ENCODE data around the gene PADI1.

DNA sequence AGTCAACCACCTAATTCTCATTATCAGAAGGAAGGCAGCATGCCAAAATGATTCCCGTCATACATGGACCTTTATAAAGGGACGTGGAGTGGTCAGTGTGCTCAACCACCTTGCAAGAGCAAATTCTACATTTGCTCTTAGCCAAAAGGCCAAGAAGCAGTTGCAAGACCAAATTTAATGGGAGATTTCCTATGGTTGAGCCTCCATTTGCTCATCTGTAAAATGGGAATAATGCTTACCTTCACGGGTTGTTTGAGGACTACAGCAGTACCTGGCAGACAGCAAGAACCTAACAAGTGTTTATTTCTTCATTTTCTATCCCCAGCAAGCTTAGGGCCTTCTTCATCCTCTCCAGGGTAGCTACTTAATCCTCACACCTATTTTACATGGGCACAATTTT is 85.6 kb downstream of the PADI1 start:
- TF ChIP-seq, protein P1, sequence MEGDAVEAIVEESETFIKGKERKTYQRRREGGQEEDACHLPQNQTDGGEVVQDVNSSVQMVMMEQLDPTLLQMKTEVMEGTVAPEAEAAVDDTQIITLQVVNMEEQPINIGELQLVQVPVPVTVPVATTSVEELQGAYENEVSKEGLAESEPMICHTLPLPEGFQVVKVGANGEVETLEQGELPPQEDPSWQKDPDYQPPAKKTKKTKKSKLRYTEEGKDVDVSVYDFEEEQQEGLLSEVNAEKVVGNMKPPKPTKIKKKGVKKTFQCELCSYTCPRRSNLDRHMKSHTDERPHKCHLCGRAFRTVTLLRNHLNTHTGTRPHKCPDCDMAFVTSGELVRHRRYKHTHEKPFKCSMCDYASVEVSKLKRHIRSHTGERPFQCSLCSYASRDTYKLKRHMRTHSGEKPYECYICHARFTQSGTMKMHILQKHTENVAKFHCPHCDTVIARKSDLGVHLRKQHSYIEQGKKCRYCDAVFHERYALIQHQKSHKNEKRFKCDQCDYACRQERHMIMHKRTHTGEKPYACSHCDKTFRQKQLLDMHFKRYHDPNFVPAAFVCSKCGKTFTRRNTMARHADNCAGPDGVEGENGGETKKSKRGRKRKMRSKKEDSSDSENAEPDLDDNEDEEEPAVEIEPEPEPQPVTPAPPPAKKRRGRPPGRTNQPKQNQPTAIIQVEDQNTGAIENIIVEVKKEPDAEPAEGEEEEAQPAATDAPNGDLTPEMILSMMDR (IDR thresholded peaks at IDR 0.05; ENCODE audit: low read depth, low read length): no peak
- no peak for TF ChIP-seq POLR2A (IDR thresholded peaks at IDR 0.05; ENCODE audit: extremely low read depth, insufficient read length)
- TF ChIP-seq, protein P2, sequence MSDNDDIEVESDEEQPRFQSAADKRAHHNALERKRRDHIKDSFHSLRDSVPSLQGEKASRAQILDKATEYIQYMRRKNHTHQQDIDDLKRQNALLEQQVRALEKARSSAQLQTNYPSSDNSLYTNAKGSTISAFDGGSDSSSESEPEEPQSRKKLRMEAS (IDR thresholded peaks at IDR 0.05; ENCODE audit: low read depth, low read length): no peak
